LNCAP (cell line): ENCODE data around the gene GPR157.

Experiments used
- TF ChIP-seq, protein P1 (sequence below): fragments of 450-650 bp; IDR thresholded peaks from 2 replicates; pipeline ENCODE4 v1.5.1; 2017; ENCODE audit warnings: mild to moderate bottlenecking

GPR157 gene

GRCh38 chr1:9143250-9143649 is 14.3 kb upstream of the GPR157 start:
- TF ChIP-seq, protein P1, sequence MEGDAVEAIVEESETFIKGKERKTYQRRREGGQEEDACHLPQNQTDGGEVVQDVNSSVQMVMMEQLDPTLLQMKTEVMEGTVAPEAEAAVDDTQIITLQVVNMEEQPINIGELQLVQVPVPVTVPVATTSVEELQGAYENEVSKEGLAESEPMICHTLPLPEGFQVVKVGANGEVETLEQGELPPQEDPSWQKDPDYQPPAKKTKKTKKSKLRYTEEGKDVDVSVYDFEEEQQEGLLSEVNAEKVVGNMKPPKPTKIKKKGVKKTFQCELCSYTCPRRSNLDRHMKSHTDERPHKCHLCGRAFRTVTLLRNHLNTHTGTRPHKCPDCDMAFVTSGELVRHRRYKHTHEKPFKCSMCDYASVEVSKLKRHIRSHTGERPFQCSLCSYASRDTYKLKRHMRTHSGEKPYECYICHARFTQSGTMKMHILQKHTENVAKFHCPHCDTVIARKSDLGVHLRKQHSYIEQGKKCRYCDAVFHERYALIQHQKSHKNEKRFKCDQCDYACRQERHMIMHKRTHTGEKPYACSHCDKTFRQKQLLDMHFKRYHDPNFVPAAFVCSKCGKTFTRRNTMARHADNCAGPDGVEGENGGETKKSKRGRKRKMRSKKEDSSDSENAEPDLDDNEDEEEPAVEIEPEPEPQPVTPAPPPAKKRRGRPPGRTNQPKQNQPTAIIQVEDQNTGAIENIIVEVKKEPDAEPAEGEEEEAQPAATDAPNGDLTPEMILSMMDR, result no peak

GRCh38 chr1:9139930-9140329 is 11.0 kb upstream of the GPR157 start:
- TF ChIP-seq, protein P1, result no peak

GRCh38 chr1:9136932-9137331 is 8.0 kb upstream of the GPR157 start:
- TF ChIP-seq, protein P1, result no peak

DNA sequence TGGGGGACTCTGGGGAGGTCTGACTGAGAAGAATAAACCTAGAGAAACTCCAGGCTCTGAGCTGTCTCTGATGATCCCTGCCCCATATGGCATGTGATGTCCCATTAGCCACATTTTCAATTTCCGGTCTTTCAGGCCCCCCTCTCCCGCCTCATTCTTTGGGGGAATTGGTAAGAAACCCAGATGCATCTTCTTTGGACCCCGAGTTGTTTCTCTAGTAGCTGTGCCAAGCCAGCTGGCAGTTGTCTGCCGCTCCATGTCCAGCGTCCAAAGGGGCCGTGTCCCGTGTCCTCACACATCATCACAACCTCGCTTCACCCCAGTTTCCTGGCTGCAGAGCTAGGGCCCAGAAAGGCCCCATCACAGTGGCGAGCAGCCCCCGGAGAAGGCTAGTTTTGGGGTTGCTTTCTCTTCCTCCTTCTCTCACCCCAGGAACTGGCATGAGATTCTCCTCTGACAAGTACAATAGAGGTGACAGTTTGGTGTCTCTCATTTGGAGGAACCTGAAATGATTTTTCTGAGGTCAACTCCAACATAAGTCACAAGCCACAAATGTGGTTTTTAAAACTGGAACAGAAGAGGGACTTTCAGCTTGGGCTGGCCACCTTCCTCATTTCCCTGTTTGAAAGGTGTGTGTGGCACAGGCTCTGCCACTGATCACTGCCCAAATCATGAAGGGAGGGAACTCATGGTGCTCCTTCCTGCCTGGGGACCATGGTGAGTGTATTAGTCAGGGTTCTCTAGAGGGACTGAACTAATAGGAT is 6.4 kb upstream of the GPR157 start:
- TF ChIP-seq, protein P1, result no peak

DNA sequence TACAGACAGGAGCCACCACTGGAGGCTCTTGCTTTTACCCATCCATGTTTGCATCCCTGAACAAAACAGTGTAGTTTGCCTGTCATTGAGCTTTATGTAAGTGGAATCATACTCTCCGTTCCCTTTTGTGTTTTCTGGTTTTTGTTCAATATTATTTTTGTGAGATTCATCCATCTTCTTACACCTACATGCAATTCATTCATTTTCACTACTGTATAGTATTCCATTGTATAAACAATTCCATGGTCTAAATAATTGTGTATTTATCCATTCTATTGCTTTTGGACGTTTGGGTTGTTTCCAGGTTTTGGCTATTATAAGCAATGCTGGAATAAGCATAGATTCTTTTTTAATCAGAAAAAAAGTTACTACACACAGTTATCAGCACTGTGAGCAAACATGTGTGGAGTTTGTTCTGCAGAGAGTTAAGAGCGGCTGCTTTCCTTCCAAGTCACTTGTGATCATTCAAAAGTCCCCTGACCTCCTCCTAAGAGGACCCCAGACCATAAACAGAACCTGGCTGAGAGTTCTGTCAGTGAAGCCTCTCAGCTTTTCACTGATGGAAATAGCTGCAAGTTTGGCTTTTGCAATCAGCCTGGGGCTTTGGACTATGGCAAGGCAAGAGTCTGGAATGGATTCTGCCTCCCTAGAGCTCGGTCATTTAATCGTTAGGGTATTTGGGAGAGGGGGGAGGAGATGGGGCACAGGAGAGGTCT is 5.1 kb upstream of the GPR157 start:
- TF ChIP-seq, protein P1, result no peak

DNA sequence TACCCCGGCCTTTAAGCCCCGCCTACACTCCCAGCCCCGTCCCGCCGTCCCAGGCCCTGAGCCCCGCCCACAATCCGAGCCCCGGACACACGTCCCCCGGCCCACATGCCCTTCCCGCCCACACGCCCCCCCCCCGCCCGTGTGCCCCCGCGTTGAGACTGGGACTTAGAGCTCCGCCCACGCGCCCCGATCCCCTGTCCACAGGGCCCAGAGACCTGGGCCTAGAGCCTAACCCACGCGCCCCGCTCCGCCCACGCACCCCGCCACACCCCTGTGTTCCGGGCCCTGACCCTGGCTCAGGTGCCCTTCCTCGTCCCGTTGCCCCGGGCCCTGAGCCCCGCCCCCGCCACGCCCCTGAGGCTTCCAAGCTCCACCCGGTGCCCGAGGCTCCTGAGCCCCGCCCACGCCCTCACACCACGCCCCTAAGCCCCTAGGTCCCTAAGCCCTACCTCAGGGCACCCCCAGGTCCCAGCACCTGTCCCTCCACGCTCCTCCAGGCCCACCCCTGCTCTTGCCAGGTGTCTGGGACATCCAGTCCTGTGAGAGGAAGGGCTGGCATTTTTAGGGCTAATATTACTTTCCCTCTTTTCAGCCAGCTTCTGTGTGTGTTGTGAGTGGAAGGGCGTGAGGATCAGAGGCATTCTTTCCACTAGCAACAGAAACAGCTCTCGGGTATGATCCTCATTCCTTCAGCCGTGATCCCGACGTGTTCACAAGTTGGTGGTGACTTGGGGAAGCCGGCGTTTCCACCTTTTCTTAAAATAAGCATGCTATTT is 552 bp upstream of the GPR157 start:
- TF ChIP-seq, protein P1, result no peak

GRCh38 chr1:9128166-9128519 is 759 bp downstream of the GPR157 start:
- TF ChIP-seq, protein P1, result no peak
